SK-N-SH (cell line): Measurements from ENCODE around the gene DIRAS1. TPM values are rescaled to one million over a fixed set of nuclear protein-coding genes. Genes with fewer than 3 reads are reported as not detected.

Experiments
- CTCF ChIA-PET: fragments of 300-600, 350-600 bp; formaldehyde crosslinking; extraction: SDS; loops from one replicate; lab custom pipeline; 2021; lab: Yijun Ruan, JAX
- POLR2A ChIA-PET: fragments of 350-600 bp; sonication (Branson Sonifier 250); formaldehyde crosslinking; extraction: SDS; loops from one replicate; lab custom pipeline; 2020; ENCODE audit warnings: antibody characterized with exemption, inconsistent platforms; lab: Yijun Ruan, JAX
- DNase-seq: peaks from one replicate; pipeline ENCODE4 v3.0.0; 2012
- H2AFZ ChIP-seq: fragments of 200-600 bp; sonication (generic); 2 replicates; pipeline ENCODE4 v1.8.1; 2016; ENCODE audit warnings: antibody characterized with exemption, mild to moderate bottlenecking, low read depth
- H3F3A ChIP-seq: fragments of 200-600 bp; sonication (generic); replicated peaks from 2 replicates; pipeline ENCODE3; 2016; ENCODE audit warnings: antibody characterized with exemption, mild to moderate bottlenecking; ENCODE audit not compliant: insufficient read depth
- H3K27ac ChIP-seq, 2 experiments: fragments of 200-500 bp in 1 of 2; fragments of 200-600 bp in 1 of 2; sonication (Bioruptor generic) in 1 of 2; sonication (generic), shearing (Covaris generic) in 1 of 2; 2 replicates each; pipeline versions ENCODE4 v1.5.1 to v1.6.1; 2014 to 2016; ENCODE audit warnings: low read depth in 2 of 2, inconsistent platforms in 1 of 2, low read length in 1 of 2, mild to moderate bottlenecking in 1 of 2, mixed read lengths in 1 of 2
- H3K27me3 ChIP-seq: fragments of 200-600 bp; sonication (generic), shearing (Covaris generic); 2 replicates; pipeline ENCODE4 v1.6.1; 2016; ENCODE audit warnings: mixed run types; ENCODE audit not compliant: insufficient read depth
- H3K36me3 ChIP-seq, 2 experiments: fragments of 200-500 bp in 1 of 2; fragments of 200-600 bp in 1 of 2; sonication (Bioruptor generic) in 1 of 2; sonication (generic) in 1 of 2; replicated peaks in 1 of 2; 2 replicates each; pipeline versions ENCODE3 to v1.5.1; 2014 to 2016; ENCODE audit warnings: low read length in 1 of 2, mild to moderate bottlenecking in 1 of 2; ENCODE audit not compliant: insufficient read depth in 2 of 2, control insufficient read depth in 1 of 2
- H3K4me1 ChIP-seq, 2 experiments: fragments of 200-500 bp in 1 of 2; fragments of 200-600 bp in 1 of 2; sonication (Bioruptor generic) in 1 of 2; sonication (generic), shearing (Covaris generic) in 1 of 2; 2 replicates each; pipeline versions ENCODE4 v1.5.1 to v1.6.1; 2014 to 2016; ENCODE audit warnings: low read depth in 1 of 2, low read length in 1 of 2, mixed run types in 1 of 2; ENCODE audit not compliant: insufficient read depth in 2 of 2, control insufficient read depth in 1 of 2
- H3K4me2 ChIP-seq: fragments of 200-600 bp; sonication (generic), shearing (Covaris generic); 2 replicates; pipeline ENCODE4 v1.6.1; 2017; ENCODE audit warnings: mixed run types
- H3K4me3 ChIP-seq, 2 experiments: fragments of 200-500 bp in 1 of 2; fragments of 200-600 bp in 1 of 2; sonication (Bioruptor generic) in 1 of 2; sonication (generic), shearing (Covaris generic) in 1 of 2; 2 replicates each; pipeline versions ENCODE4 v1.5.1 to v1.8.1; 2014 to 2016; ENCODE audit warnings: low read depth in 2 of 2, inconsistent platforms in 1 of 2, low read length in 1 of 2, mild to moderate bottlenecking in 1 of 2, mixed read lengths in 1 of 2, moderate library complexity in 1 of 2
- H3K79me2 ChIP-seq: fragments of 200-600 bp; sonication (generic); 2 replicates; pipeline ENCODE4 v1.8.1; 2017; ENCODE audit warnings: mild to moderate bottlenecking; ENCODE audit not compliant: insufficient read depth
- H3K9ac ChIP-seq: fragments of 200-600 bp; sonication (generic); 2 replicates; pipeline ENCODE4 v1.6.1; 2017; ENCODE audit warnings: mixed run types
- H3K9me2 ChIP-seq: fragments of 200-600 bp; sonication (generic); 2 replicates; pipeline ENCODE4 v1.6.1; 2017; ENCODE audit warnings: mixed run types
- H3K9me3 ChIP-seq: fragments of 200-600 bp; sonication (generic); 2 replicates; pipeline ENCODE4 v1.6.1; 2017; ENCODE audit warnings: mixed run types, mild to moderate bottlenecking, moderate library complexity
- H4K20me1 ChIP-seq: fragments of 200-600 bp; sonication (generic); 2 replicates; pipeline ENCODE4 v1.6.1; 2017; ENCODE audit warnings: mild to moderate bottlenecking, mixed run types; ENCODE audit not compliant: insufficient read depth
- EP300 ChIP-seq, 2 experiments: IDR thresholded peaks; 2 replicates each; pipeline versions ENCODE4 v1.4.0 to v1.6.1; 2012; ENCODE audit warnings: borderline replicate concordance in 1 of 2, low read depth in 1 of 2, low read length in 1 of 2
- EZH2phosphoT487 ChIP-seq: fragments of 200-600 bp; sonication (generic); IDR thresholded peaks from 2 replicates; pipeline ENCODE4 v1.6.1; 2017; ENCODE audit warnings: low read depth, mixed run types, mild to moderate bottlenecking, antibody characterized with exemption, moderate library complexity, borderline replicate concordance
- FOSL2 ChIP-seq: IDR thresholded peaks from 2 replicates; pipeline ENCODE4 v1.4.0; 2012; ENCODE audit warnings: low read depth, mild to moderate bottlenecking, moderate library complexity, borderline replicate concordance
- FOXJ3 ChIP-seq: sonication (generic); formaldehyde crosslinking; IDR thresholded peaks from 2 replicates; pipeline ENCODE4 v1.5.1; 2020; ENCODE audit warnings: mild to moderate bottlenecking, missing genetic modification reagents
- FOXM1 ChIP-seq: IDR thresholded peaks from 2 replicates; pipeline ENCODE4 v1.4.0; 2012; ENCODE audit warnings: low read depth, mild to moderate bottlenecking
- GABPA ChIP-seq: IDR thresholded peaks from 2 replicates; pipeline ENCODE4 v1.4.0; 2012; ENCODE audit warnings: low read depth, mild to moderate bottlenecking
- GATA2 ChIP-seq: sonication (generic); formaldehyde crosslinking; IDR thresholded peaks from 2 replicates; pipeline ENCODE4 v1.5.0; 2020; ENCODE audit warnings: mild to moderate bottlenecking, missing genetic modification reagents
- JUND ChIP-seq: IDR thresholded peaks from 2 replicates; pipeline ENCODE4 v1.4.0; 2012
- NRF1 ChIP-seq: IDR thresholded peaks from 2 replicates; pipeline ENCODE4 v1.6.1; 2012; ENCODE audit warnings: low read depth, mild to moderate bottlenecking, low read length
- POLR2AphosphoS5 ChIP-seq: IDR thresholded peaks from 2 replicates; pipeline ENCODE4 v1.6.1; 2012; ENCODE audit warnings: low read depth, low read length
- RAD21 ChIP-seq: IDR thresholded peaks from 2 replicates; pipeline ENCODE4 v1.6.1; 2012; ENCODE audit warnings: mild to moderate bottlenecking, low read length
- RCOR1 ChIP-seq: fragments of 150-350 bp; IDR thresholded peaks from 2 replicates; pipeline ENCODE4 v1.6.1; 2017; ENCODE audit warnings: antibody characterized with exemption, low read length
- TCF12 ChIP-seq: IDR thresholded peaks from 2 replicates; pipeline ENCODE4 v1.4.0; 2012
- TEAD4 ChIP-seq: IDR thresholded peaks from 2 replicates; pipeline ENCODE4 v1.4.0; 2012; ENCODE audit warnings: mild to moderate bottlenecking, borderline replicate concordance; ENCODE audit not compliant: insufficient read depth
- WGBS: methylation state at CpG from one replicate; pipeline ENCODE4 v1.1.6; 2017; ENCODE audit warnings: low lambda C conversion rate; 5-methylcytosine and 5-hydroxymethylcytosine counted together
- polyA plus RNA-seq, 3 experiments: library from polyadenylated mRNA; depleted of rRNA; stranded (reverse); fragments of >200 nt; gene quantifications; 2 replicates each; pipeline ENCODE4 v1.2.3, GENCODE V29; 2012
- TF ChIP-seq, protein P1 (sequence below): IDR thresholded peaks from 2 replicates; pipeline ENCODE4 v1.6.1; 2012; ENCODE audit warnings: mild to moderate bottlenecking, low read depth, low read length, moderate library complexity
- TF ChIP-seq, protein P2 (sequence below): IDR thresholded peaks from 2 replicates; pipeline ENCODE4 v1.4.0; 2012; ENCODE audit warnings: low read depth, borderline replicate concordance
- TF ChIP-seq, protein P3 (sequence below): fragments of 150-350 bp; IDR thresholded peaks from 2 replicates; pipeline ENCODE4 v1.6.1; 2017; ENCODE audit warnings: antibody characterized with exemption, low read length, low read depth, borderline replicate concordance
- TF ChIP-seq, protein P4 (sequence below): IDR thresholded peaks from 2 replicates; pipeline ENCODE4; 2012
- TF ChIP-seq, protein P5 (sequence below): fragments of 200-600 bp; sonication (generic); IDR thresholded peaks from 2 replicates; pipeline ENCODE4 v1.6.1; 2017; ENCODE audit warnings: antibody characterized with exemption, mild to moderate bottlenecking, moderate library complexity

DIRAS1 gene
- polyA plus RNA-seq, 1 of the 3 experiments (the other 2 are of a cell fraction) = 9.0 TPM

GRCh38 chr19:2767688-2768087 is 46.5 kb upstream of the DIRAS1 start:
- Histone ChIP-seq H4K20me1 (peaks cover 37% of the 10 kb centered on the region), H2AFZ (no peak overlapping the region), H3F3A (no peaks in the 10 kb centered on the region), H3K27me3 (no peaks in the 10 kb centered on the region), H3K4me2 (no peak overlapping the region), H3K27ac (no peak overlapping the region), H3K9me2 (no peaks in the 10 kb centered on the region), H3K9ac (no peak overlapping the region), H3K79me2 (peaks cover 44% of the 10 kb centered on the region), H3K9me3 (no peaks in the 10 kb centered on the region), H3K4me1 (no peaks in the 10 kb centered on the region), H3K4me3 (no peak overlapping the region), H3K36me3 (peaks cover 6 to 58% of the 10 kb centered on the region in 2 experiments)
- TF ChIP-seq GATA2 (CRISPR knock-in tag) (no peak), JUND (no peak), TCF12 (no peak), FOSL2 (no peak), FOXM1 (no peak), GABPA (no peak)
- TF ChIP-seq, protein P1, sequence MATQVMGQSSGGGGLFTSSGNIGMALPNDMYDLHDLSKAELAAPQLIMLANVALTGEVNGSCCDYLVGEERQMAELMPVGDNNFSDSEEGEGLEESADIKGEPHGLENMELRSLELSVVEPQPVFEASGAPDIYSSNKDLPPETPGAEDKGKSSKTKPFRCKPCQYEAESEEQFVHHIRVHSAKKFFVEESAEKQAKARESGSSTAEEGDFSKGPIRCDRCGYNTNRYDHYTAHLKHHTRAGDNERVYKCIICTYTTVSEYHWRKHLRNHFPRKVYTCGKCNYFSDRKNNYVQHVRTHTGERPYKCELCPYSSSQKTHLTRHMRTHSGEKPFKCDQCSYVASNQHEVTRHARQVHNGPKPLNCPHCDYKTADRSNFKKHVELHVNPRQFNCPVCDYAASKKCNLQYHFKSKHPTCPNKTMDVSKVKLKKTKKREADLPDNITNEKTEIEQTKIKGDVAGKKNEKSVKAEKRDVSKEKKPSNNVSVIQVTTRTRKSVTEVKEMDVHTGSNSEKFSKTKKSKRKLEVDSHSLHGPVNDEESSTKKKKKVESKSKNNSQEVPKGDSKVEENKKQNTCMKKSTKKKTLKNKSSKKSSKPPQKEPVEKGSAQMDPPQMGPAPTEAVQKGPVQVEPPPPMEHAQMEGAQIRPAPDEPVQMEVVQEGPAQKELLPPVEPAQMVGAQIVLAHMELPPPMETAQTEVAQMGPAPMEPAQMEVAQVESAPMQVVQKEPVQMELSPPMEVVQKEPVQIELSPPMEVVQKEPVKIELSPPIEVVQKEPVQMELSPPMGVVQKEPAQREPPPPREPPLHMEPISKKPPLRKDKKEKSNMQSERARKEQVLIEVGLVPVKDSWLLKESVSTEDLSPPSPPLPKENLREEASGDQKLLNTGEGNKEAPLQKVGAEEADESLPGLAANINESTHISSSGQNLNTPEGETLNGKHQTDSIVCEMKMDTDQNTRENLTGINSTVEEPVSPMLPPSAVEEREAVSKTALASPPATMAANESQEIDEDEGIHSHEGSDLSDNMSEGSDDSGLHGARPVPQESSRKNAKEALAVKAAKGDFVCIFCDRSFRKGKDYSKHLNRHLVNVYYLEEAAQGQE = no peak
- TF ChIP-seq, protein P2, sequence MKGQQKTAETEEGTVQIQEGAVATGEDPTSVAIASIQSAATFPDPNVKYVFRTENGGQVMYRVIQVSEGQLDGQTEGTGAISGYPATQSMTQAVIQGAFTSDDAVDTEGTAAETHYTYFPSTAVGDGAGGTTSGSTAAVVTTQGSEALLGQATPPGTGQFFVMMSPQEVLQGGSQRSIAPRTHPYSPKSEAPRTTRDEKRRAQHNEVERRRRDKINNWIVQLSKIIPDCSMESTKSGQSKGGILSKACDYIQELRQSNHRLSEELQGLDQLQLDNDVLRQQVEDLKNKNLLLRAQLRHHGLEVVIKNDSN = no peak
- DNase-seq = no peak
- CTCF ChIA-PET = no interaction called here
- 93% methylated on average over 19 of the region's 19 CpGs for WGBS
- POLR2A ChIA-PET = no interaction called here

DNA sequence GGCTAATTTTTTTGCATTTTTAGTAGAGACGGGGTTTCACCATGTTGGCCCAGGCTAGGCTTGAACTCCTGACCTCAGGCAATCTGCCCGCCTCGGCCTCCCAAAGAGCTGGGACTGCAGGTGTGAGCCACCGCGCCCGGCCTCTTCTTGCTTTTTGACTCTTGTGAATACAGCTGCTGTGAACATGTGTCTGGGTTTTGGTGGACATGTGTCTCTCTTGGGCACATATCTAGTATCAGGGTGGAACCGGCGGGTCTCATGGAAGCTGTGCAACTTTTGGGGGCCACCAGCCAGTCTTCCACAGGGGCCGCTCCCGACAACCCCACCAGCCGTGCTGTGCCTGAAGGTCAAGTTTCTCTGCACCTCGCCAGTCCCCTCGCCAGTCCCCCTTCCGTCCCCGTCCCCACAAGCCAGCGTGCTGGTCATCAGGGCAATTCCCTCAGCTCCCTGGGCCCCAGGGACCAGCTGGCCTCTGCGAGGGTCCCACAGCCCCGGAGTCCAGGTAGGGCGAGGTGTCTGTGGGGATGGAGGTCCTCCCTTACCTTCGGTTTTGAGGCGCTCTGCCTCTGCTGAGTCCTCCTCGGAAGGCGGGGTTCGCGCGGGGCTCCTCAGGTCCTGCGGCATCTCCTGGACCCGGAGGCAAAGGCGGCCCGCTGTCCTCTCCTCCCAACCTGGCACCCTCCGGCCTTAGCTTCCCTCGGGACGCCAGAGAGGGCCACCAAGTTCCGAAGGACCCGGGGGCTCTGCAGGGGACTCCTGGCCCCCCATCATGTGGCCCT is 45.6 kb upstream of the DIRAS1 start:
- no peak for DNase-seq
- TF ChIP-seq NRF1 (no peak), POLR2AphosphoS5 (no peak), FOSL2 (no peak), FOXJ3 (CRISPR knock-in tag) (no peak), TEAD4 (no peak), RCOR1 (no peak), EZH2phosphoT487 (no peak), EP300 (IDR thresholded peaks at IDR 0.05; ENCODE audit: borderline replicate concordance in 1 of 2, low read depth in 1 of 2, low read length in 1 of 2) (no peak), RAD21 (no peak), GATA2 (CRISPR knock-in tag) (no peak)
- TF ChIP-seq, protein P3, sequence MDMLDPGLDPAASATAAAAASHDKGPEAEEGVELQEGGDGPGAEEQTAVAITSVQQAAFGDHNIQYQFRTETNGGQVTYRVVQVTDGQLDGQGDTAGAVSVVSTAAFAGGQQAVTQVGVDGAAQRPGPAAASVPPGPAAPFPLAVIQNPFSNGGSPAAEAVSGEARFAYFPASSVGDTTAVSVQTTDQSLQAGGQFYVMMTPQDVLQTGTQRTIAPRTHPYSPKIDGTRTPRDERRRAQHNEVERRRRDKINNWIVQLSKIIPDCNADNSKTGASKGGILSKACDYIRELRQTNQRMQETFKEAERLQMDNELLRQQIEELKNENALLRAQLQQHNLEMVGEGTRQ = no peak
- TF ChIP-seq, protein P4, sequence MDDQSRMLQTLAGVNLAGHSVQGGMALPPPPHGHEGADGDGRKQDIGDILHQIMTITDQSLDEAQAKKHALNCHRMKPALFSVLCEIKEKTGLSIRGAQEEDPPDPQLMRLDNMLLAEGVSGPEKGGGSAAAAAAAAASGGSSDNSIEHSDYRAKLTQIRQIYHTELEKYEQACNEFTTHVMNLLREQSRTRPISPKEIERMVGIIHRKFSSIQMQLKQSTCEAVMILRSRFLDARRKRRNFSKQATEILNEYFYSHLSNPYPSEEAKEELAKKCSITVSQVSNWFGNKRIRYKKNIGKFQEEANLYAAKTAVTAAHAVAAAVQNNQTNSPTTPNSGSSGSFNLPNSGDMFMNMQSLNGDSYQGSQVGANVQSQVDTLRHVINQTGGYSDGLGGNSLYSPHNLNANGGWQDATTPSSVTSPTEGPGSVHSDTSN = no peak
- TF ChIP-seq, protein P5, sequence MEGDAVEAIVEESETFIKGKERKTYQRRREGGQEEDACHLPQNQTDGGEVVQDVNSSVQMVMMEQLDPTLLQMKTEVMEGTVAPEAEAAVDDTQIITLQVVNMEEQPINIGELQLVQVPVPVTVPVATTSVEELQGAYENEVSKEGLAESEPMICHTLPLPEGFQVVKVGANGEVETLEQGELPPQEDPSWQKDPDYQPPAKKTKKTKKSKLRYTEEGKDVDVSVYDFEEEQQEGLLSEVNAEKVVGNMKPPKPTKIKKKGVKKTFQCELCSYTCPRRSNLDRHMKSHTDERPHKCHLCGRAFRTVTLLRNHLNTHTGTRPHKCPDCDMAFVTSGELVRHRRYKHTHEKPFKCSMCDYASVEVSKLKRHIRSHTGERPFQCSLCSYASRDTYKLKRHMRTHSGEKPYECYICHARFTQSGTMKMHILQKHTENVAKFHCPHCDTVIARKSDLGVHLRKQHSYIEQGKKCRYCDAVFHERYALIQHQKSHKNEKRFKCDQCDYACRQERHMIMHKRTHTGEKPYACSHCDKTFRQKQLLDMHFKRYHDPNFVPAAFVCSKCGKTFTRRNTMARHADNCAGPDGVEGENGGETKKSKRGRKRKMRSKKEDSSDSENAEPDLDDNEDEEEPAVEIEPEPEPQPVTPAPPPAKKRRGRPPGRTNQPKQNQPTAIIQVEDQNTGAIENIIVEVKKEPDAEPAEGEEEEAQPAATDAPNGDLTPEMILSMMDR = no peak

More for the DNA sequence above, 45.6 kb upstream of the DIRAS1 start:
- Histone ChIP-seq H3K36me3 (peaks cover 6 to 65% of the 10 kb centered on the region in 2 experiments), H3K79me2 (peaks cover 36% of the 10 kb centered on the region), H3K27me3 (no peaks in the 10 kb centered on the region), H3K4me2 (no peak overlapping the region), H3K4me1 (no peaks in the 10 kb centered on the region), H3K9ac (no peak overlapping the region), H3F3A (no peaks in the 10 kb centered on the region), H3K27ac (no peak overlapping the region), H4K20me1 (peaks cover 30% of the 10 kb centered on the region), H2AFZ (no peak overlapping the region), H3K4me3 (no peak overlapping the region), H3K9me2 (no peaks in the 10 kb centered on the region), H3K9me3 (no peaks in the 10 kb centered on the region)
- ChIA-PET CTCF (interaction anchor here (1.0 to 1.5 kb wide), 2 partner anchors 18 to 119 kb away, joined by 5 to 6 read pairs; no protein-coding TSS in a partner anchor), POLR2A (no interaction called here)
- 95% methylated on average over 21 of the region's 35 CpGs for WGBS
